Keratinocyte (primary cell): ENCODE measurements around the gene CEP131. TPM values are rescaled to one million over a fixed set of nuclear protein-coding genes. Genes with fewer than 3 reads are reported as not detected.

ENCODE experiments used
- DNase-seq: peaks from one replicate; pipeline ENCODE4 v3.0.0-alpha.2; 2011; ENCODE audit warnings: low read depth, missing footprints, low spot score
- FAIRE-seq: peaks from 2 replicates; lab custom pipeline; 2011; peaks lifted over from hg19 to GRCh38; lab: Jason Lieb, UNC
- H2AFZ ChIP-seq: 2 replicates; pipeline ENCODE4 v1.6.0; 2012; ENCODE audit warnings: low read length, control low read depth, inconsistent platforms; ENCODE audit not compliant: control insufficient read depth
- H3K27ac ChIP-seq: 2 replicates; pipeline ENCODE4 v1.5.1; 2011; ENCODE audit warnings: low read length; ENCODE audit not compliant: control insufficient read depth, insufficient read depth
- H3K27me3 ChIP-seq: 3 replicates; pipeline ENCODE4 v1.6.0; 2011; ENCODE audit warnings: low read length; ENCODE audit not compliant: control insufficient read depth, insufficient read depth; ENCODE audit errors: extremely low read depth
- H3K36me3 ChIP-seq, 2 experiments: 2 replicates in 1 of 2; 3 replicates in 1 of 2; pipeline ENCODE4 v1.5.1; 2011; ENCODE audit warnings: low read length in 2 of 2, mild to moderate bottlenecking in 1 of 2; ENCODE audit not compliant: control insufficient read depth in 2 of 2, insufficient read depth in 2 of 2; ENCODE audit errors: extremely low read depth in 1 of 2
- H3K4me1 ChIP-seq: 3 replicates; pipeline ENCODE4 v1.5.1; 2011; ENCODE audit warnings: low read length; ENCODE audit not compliant: control insufficient read depth, insufficient read depth; ENCODE audit errors: extremely low read depth
- H3K4me2 ChIP-seq: 3 replicates; pipeline ENCODE4 v1.6.0; 2011; ENCODE audit warnings: low read depth, low read length; ENCODE audit not compliant: control insufficient read depth, insufficient read depth; ENCODE audit errors: extremely low read depth
- H3K4me3 ChIP-seq, 3 experiments: fragments of 200-600 bp in 1 of 3; sonication (generic) in 1 of 3; 2 replicates in 2 of 3; 3 replicates in 1 of 3; pipeline ENCODE4 v1.5.1; 2011 to 2016; ENCODE audit warnings: low read length in 3 of 3, mild to moderate bottlenecking in 3 of 3, control low read depth in 2 of 3, inconsistent platforms in 1 of 3, low read depth in 1 of 3, mixed read lengths in 1 of 3, mixed run types in 1 of 3, moderate library complexity in 1 of 3; ENCODE audit not compliant: control insufficient read depth in 2 of 3, insufficient read depth in 2 of 3; ENCODE audit errors: extremely low read depth in 1 of 3
- H3K79me2 ChIP-seq: 2 replicates; pipeline ENCODE4 v1.6.0; 2012; ENCODE audit warnings: low read length; ENCODE audit not compliant: control insufficient read depth, insufficient read depth
- H3K9ac ChIP-seq: 3 replicates; pipeline ENCODE4 v1.6.0; 2011; ENCODE audit warnings: low read length; ENCODE audit not compliant: control insufficient read depth, insufficient read depth; ENCODE audit errors: extremely low read depth
- H3K9me1 ChIP-seq: 3 replicates; pipeline ENCODE4 v1.6.0; 2011; ENCODE audit warnings: low read length; ENCODE audit not compliant: control insufficient read depth, insufficient read depth; ENCODE audit errors: extremely low read depth
- H3K9me3 ChIP-seq: 2 replicates; pipeline ENCODE4 v1.5.1; 2012; ENCODE audit warnings: low read depth, low read length; ENCODE audit not compliant: control insufficient read depth
- H4K20me1 ChIP-seq: 3 replicates; pipeline ENCODE4 v1.6.0; 2011; ENCODE audit warnings: low read length; ENCODE audit not compliant: control insufficient read depth, insufficient read depth; ENCODE audit errors: extremely low read depth
- CTCF ChIP-seq, 3 experiments: IDR thresholded peaks in 1 of 3; conservative IDR thresholded peaks in 1 of 3; optimal IDR thresholded peaks in 1 of 3; 2 replicates in 2 of 3; 3 replicates in 1 of 3; pipeline versions ENCODE3 to v1.5.1; 2011; ENCODE audit warnings: low read length in 3 of 3, mild to moderate bottlenecking in 3 of 3, moderate library complexity in 2 of 3, control low read depth in 1 of 3, inconsistent platforms in 1 of 3; ENCODE audit not compliant: insufficient read depth in 2 of 3; ENCODE audit errors: extremely low read depth in 1 of 3
- EZH2 ChIP-seq: IDR thresholded peaks from one replicate; pipeline ENCODE4 v1.6.1; 2012; ENCODE audit warnings: inconsistent platforms, mild to moderate bottlenecking, low read length, moderate library complexity
- dilution Hi-C: fragments of 300-500 bp; cut with MboI; formaldehyde crosslinking; loops from one replicate; pipeline ENCODE4 v1.7.0; 2020; ENCODE audit warnings: low sequenced_read_pairs; ENCODE audit not compliant: extremely low pct_ligation_motif_present
- polyA plus RNA-seq, 5 experiments: library from polyadenylated mRNA; depleted of rRNA in 3 of 5; stranded (reverse) in 3 of 5; stranded (forward) in 1 of 5; unstranded in 1 of 5; fragments of >200 nt; gene quantifications; 1 replicate in 1 of 5; 2 replicates in 3 of 5; 3 replicates in 1 of 5; pipeline versions ENCODE4 v1.2.1 to v1.2.3, GENCODE V29; 2011 to 2012; ENCODE audit warnings: missing spikeins in 2 of 5, low read depth in 1 of 5, low replicate concordance in 1 of 5

Gene CEP131
- polyA plus RNA-seq, 1 donor (not counting 4 experiments of a cell fraction or from before 2014, with no cell fraction given) = 2.6 TPM

DNA sequence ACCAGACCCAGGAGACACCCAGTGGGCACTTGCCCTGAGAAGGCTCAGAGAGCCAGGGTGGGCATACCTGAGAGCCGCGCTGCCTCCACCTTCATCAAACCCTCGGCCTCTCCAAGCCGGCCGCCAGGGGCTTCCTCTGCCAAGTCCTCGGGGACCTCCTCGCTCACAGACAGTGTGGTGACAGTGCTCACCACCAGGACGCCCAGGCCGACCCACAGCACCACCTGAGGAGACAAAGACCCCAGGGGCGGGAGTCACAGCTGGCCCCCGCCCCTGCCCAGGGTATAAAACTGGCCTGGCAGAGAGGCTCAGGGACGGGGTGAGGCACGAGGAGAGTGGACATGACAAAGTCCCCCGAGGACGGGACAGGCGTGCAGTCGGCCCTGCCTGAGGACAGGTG is 37.4 kb upstream of the CEP131 start:
- FAIRE-seq = no peak
- peaks cover 3% of the 10 kb centered on the region for H4K20me1 ChIP-seq
- H3K9me1 ChIP-seq = no peaks in the 10 kb centered on the region
- H3K9ac ChIP-seq = no peak overlapping the region
- no peak overlapping the region for H3K27ac ChIP-seq
- peaks cover 10% of the 10 kb centered on the region for H3K4me1 ChIP-seq
- no peaks in the 10 kb centered on the region for H3K27me3 ChIP-seq
- dilution Hi-C loops = no loop called here
- no peak overlapping the region for H3K4me3 ChIP-seq
- no peak overlapping the region for H2AFZ ChIP-seq
- H3K9me3 ChIP-seq = no peaks in the 10 kb centered on the region
- no peak overlapping the region for H3K4me2 ChIP-seq
- TF ChIP-seq CTCF (optimal IDR thresholded peaks at IDR 0.05 in 1 of 3, IDR thresholded peaks at IDR 0.05 in 1 of 3, conservative IDR thresholded peaks at IDR 0.05 in 1 of 3; ENCODE audit: extremely low read depth in 1 of 3, insufficient read depth in 2 of 3, low read length in 3 of 3) (no peak), EZH2 (no peak)
- H3K36me3 ChIP-seq = peaks cover 24 to 47% of the 10 kb centered on the region in 2 experiments
- H3K79me2 ChIP-seq = no peaks in the 10 kb centered on the region
- DNase-seq = no peak

GRCh38 chr17:81259058-81259605 is 36.4 kb upstream of the CEP131 start:
- Histone ChIP-seq H3K4me1 (peaks cover 14% of the 10 kb centered on the region), H3K79me2 (no peaks in the 10 kb centered on the region), H3K9ac (no peak overlapping the region), H3K36me3 (peaks cover 21 to 46% of the 10 kb centered on the region in 2 experiments), H3K27me3 (no peaks in the 10 kb centered on the region), H3K4me2 (no peak overlapping the region), H2AFZ (no peak overlapping the region), H4K20me1 (peaks cover 6% of the 10 kb centered on the region), H3K9me1 (no peaks in the 10 kb centered on the region), H3K9me3 (no peaks in the 10 kb centered on the region), H3K27ac (no peak overlapping the region), H3K4me3 (no peak overlapping the region)
- FAIRE-seq (no peak), DNase-seq (no peak)
- TF ChIP-seq EZH2 = no peak
- TF ChIP-seq CTCF (optimal IDR thresholded peaks at IDR 0.05 in 1 of 3, IDR thresholded peaks at IDR 0.05 in 1 of 3, conservative IDR thresholded peaks at IDR 0.05 in 1 of 3; ENCODE audit: extremely low read depth in 1 of 3, insufficient read depth in 2 of 3, low read length in 3 of 3) = no peak
- dilution Hi-C loops = no loop called here
